Measurements from ENCODE around the gene CBLB. TPM values are rescaled to one million over a fixed set of nuclear protein-coding genes. Genes with fewer than 3 reads are reported as not detected.

The CBLB gene
- total RNA-seq, 1 experiment from 2014 or later = 34.3 TPM

DNA sequence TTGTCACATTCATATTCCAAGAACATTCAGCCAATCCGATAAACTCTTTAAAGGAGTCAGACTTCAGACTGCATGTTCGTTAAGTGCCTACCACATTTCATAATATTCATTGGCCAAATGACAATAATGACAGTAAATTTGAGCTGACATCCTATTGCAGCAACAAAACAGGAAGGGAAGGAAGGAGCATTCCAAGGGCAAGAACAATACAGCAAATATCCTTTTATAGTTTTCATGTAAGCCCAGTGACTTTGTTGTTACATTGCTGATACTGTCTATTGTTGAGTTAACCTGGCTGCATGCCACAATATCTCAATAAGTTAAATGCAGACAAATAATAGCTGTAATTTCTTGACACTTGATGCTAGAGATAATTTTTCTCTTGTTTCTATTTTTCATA lies 16.4 kb upstream of the CBLB start:
- H3K4me1 ChIP-seq = 0 out of 2 replicates have a peak, but pooled peaks cover 8% of the 10 kb centered on the region
- intact Hi-C loops (cut with micrococcal nuclease; ENCODE audit: unreplicated experiment) = no loop called here
- BruUV-seq (replicated peaks) = no TSS peak
- Mint-ChIP-seq H3K4me3 (ENCODE audit: unreplicated experiment) (no peak overlapping the region), H3K4me1 (ENCODE audit: low read depth, unreplicated experiment) (peaks cover 13% of the 10 kb centered on the region), H3K9me3 (ENCODE audit: unreplicated experiment) (no peaks in the 10 kb centered on the region), H3K27me3 (ENCODE audit: insufficient read depth, unreplicated experiment) (peaks cover 2% of the 10 kb centered on the region), H3K27ac (ENCODE audit: unreplicated experiment) (no peak overlapping the region), H3K36me3 (ENCODE audit: insufficient read depth, unreplicated experiment) (peaks cover 4% of the 10 kb centered on the region)
- H3K4me3 ChIP-seq (ENCODE audit: low read depth, low read length) = no peak overlapping the region
- POLR2A ChIA-PET = no interaction called here
- H3K36me3 ChIP-seq (ENCODE audit: control insufficient read depth, insufficient read depth, low read length) = no peaks in the 10 kb centered on the region
- no peaks in the 10 kb centered on the region for H3K27me3 ChIP-seq (replicated peaks; ENCODE audit: control insufficient read depth, insufficient read depth, low read length)
- CTCF ChIA-PET = no interaction called here
- TF ChIP-seq, protein P1, sequence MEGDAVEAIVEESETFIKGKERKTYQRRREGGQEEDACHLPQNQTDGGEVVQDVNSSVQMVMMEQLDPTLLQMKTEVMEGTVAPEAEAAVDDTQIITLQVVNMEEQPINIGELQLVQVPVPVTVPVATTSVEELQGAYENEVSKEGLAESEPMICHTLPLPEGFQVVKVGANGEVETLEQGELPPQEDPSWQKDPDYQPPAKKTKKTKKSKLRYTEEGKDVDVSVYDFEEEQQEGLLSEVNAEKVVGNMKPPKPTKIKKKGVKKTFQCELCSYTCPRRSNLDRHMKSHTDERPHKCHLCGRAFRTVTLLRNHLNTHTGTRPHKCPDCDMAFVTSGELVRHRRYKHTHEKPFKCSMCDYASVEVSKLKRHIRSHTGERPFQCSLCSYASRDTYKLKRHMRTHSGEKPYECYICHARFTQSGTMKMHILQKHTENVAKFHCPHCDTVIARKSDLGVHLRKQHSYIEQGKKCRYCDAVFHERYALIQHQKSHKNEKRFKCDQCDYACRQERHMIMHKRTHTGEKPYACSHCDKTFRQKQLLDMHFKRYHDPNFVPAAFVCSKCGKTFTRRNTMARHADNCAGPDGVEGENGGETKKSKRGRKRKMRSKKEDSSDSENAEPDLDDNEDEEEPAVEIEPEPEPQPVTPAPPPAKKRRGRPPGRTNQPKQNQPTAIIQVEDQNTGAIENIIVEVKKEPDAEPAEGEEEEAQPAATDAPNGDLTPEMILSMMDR (IDR thresholded peaks at IDR 0.05; ENCODE audit: insufficient read depth in 1 of 2, low read depth in 1 of 2, low read length in 1 of 2, severe bottlenecking in 1 of 2, unreplicated experiment in 1 of 2) = no peak
- DNase-seq = no peak
- no peaks in the 10 kb centered on the region for H3K9me3 ChIP-seq

DNA sequence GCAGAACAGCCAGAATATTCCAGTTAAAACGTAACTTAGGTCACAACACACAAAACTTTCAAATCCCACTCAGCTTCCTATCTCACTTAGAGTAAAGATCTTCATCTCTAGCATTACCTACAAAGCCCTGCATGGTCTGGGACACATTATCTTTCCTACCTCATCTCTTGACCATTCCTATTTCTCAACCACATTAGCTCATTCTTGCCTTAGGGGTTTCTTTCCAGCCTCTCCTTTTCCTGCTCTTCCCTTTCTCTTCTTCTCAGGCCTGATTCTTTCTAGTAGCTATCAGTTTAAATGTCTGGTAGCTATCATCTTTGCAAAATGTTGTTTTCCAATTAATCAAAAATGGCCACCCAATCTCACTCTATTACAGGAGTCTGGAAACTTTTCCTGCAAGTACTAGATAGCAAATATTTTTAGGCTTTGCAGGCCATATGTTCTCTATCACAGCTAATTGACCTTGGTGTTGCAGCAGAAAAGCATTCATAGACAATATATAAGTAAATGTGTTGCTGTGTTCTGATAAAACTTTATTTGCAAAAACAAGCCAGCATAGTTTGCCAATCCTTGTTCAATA lies 15.1 kb upstream of the CBLB start:
- peak overlapping the region; percentile 77 for H3K4me3 Mint-ChIP-seq (ENCODE audit: unreplicated experiment)
- TF ChIP-seq, protein P1 (IDR thresholded peaks at IDR 0.05; ENCODE audit: insufficient read depth in 1 of 2, low read depth in 1 of 2, low read length in 1 of 2, severe bottlenecking in 1 of 2, unreplicated experiment in 1 of 2) = no peak
- no peaks in the 10 kb centered on the region for H3K9me3 ChIP-seq
- no peaks in the 10 kb centered on the region for H3K27me3 ChIP-seq (replicated peaks; ENCODE audit: control insufficient read depth, insufficient read depth, low read length)
- no peak for DNase-seq
- CTCF ChIA-PET = no interaction called here
- no TSS peak for BruUV-seq (replicated peaks)
- peaks cover 13% of the 10 kb centered on the region for H3K4me1 Mint-ChIP-seq (ENCODE audit: low read depth, unreplicated experiment)
- no peaks in the 10 kb centered on the region for H3K9me3 Mint-ChIP-seq (ENCODE audit: unreplicated experiment)
- 0 out of 2 replicates have a peak, but pooled peaks cover 8% of the 10 kb centered on the region for H3K4me1 ChIP-seq
- no peak overlapping the region for H3K4me3 ChIP-seq (ENCODE audit: low read depth, low read length)
- POLR2A ChIA-PET = interaction anchor here (0.6 kb wide), 1 partner anchor 46 kb away, joined by 5 read pairs; no protein-coding TSS in a partner anchor
- no peaks in the 10 kb centered on the region for H3K36me3 ChIP-seq (ENCODE audit: control insufficient read depth, insufficient read depth, low read length)
- peaks cover 2% of the 10 kb centered on the region for H3K27me3 Mint-ChIP-seq (ENCODE audit: insufficient read depth, unreplicated experiment)
- H3K36me3 Mint-ChIP-seq (ENCODE audit: insufficient read depth, unreplicated experiment) = peaks cover 4% of the 10 kb centered on the region
- H3K27ac Mint-ChIP-seq (ENCODE audit: unreplicated experiment) = peak overlapping the region; percentile 2
- intact Hi-C loops (cut with micrococcal nuclease; ENCODE audit: unreplicated experiment) = no loop called here

DNA sequence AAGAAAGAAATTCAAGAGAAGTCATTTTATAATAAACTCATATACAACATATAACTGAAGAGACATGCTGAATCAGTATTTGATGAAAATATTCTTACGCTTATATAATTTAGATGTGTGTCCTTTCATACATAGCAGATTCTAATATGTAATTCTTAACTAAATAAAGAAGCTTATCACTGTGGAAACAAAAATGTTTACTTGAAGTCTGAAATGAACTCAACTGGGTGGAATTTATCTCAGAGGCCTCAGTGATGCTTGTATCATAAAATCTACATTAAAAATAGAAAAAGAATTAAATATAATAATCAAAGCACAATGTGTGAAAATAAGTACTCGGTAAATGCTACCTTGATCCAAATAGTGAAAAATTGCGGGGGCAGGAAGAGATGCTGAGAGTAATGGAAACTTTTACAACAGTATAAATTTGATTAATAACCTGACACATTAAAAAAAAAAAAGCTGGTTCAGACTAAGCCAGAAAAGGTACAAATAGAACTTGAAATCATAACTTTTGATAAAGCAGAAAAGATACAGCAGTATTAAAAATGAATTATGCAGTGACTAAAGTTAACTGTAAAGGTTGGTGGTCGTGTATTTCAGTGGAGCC lies 12.0 kb upstream of the CBLB start:
- H3K27ac Mint-ChIP-seq (ENCODE audit: unreplicated experiment) = no peak overlapping the region
- H3K9me3 ChIP-seq = no peaks in the 10 kb centered on the region
- no peak for DNase-seq
- 0 out of 2 replicates have a peak, but pooled peaks cover 8% of the 10 kb centered on the region for H3K4me1 ChIP-seq
- no peaks in the 10 kb centered on the region for H3K9me3 Mint-ChIP-seq (ENCODE audit: unreplicated experiment)
- no peaks in the 10 kb centered on the region for H3K27me3 ChIP-seq (replicated peaks; ENCODE audit: control insufficient read depth, insufficient read depth, low read length)
- POLR2A ChIA-PET = no interaction called here
- H3K4me3 Mint-ChIP-seq (ENCODE audit: unreplicated experiment) = no peak overlapping the region
- no peak overlapping the region for H3K4me3 ChIP-seq (ENCODE audit: low read depth, low read length)
- peaks cover 1% of the 10 kb centered on the region for H3K36me3 Mint-ChIP-seq (ENCODE audit: insufficient read depth, unreplicated experiment)
- TF ChIP-seq, protein P1 (IDR thresholded peaks at IDR 0.05; ENCODE audit: insufficient read depth in 1 of 2, low read depth in 1 of 2, low read length in 1 of 2, severe bottlenecking in 1 of 2, unreplicated experiment in 1 of 2) = no peak
- no TSS peak for BruUV-seq (replicated peaks)
- CTCF ChIA-PET = no interaction called here
- intact Hi-C loops (cut with micrococcal nuclease; ENCODE audit: unreplicated experiment) = no loop called here
- no peaks in the 10 kb centered on the region for H3K36me3 ChIP-seq (ENCODE audit: control insufficient read depth, insufficient read depth, low read length)
- no peaks in the 10 kb centered on the region for H3K27me3 Mint-ChIP-seq (ENCODE audit: insufficient read depth, unreplicated experiment)
- H3K4me1 Mint-ChIP-seq (ENCODE audit: low read depth, unreplicated experiment) = peaks cover 13% of the 10 kb centered on the region

All from Caco-2 (cell line).